HepG2 (cell line): ENCODE data around the gene TNS4. TPM values are rescaled to one million over a fixed set of nuclear protein-coding genes. Genes with fewer than 3 reads are reported as not detected.

Experiments used
- AFF4 ChIP-seq: sonication (generic); formaldehyde crosslinking; IDR thresholded peaks from 2 replicates; pipeline ENCODE4 v1.4.0; 2020; ENCODE audit warnings: missing genetic modification reagents
- ATF3 ChIP-seq: sonication (generic); formaldehyde crosslinking; IDR thresholded peaks from 2 replicates; pipeline ENCODE4 v1.4.0; 2020; ENCODE audit warnings: missing genetic modification reagents
- DNMT1 ChIP-seq: sonication (generic); formaldehyde crosslinking; IDR thresholded peaks from 2 replicates; pipeline ENCODE4 v1.5.1; 2020; ENCODE audit warnings: mild to moderate bottlenecking, missing genetic modification reagents
- GMEB1 ChIP-seq: sonication (generic); formaldehyde crosslinking; IDR thresholded peaks from 2 replicates; pipeline ENCODE4 v1.5.1; 2020; ENCODE audit warnings: missing genetic modification reagents, mild to moderate bottlenecking, borderline replicate concordance
- HNRNPH1 ChIP-seq: fragments of 200-400 bp; formaldehyde crosslinking; optimal IDR thresholded peaks from 2 replicates; pipeline ENCODE3; 2017; ENCODE audit warnings: mild to moderate bottlenecking, low read depth, low read length
- JUND ChIP-seq: sonication (generic); formaldehyde crosslinking; IDR thresholded peaks from 2 replicates; pipeline ENCODE4 v1.8.0; 2022; ENCODE audit warnings: mild to moderate bottlenecking, missing genetic modification reagents
- MAFK ChIP-seq, 2 experiments: IDR thresholded peaks in 1 of 2; conservative IDR thresholded peaks in 1 of 2; 2 replicates each; pipeline ENCODE4 v1.6.1; 2011; ENCODE audit warnings: improper control_type of control experiment in 2 of 2, low read length in 2 of 2
- MIER3 ChIP-seq: IDR thresholded peaks from 2 replicates; pipeline ENCODE4 v1.6.1; 2016; ENCODE audit warnings: missing compliant biosample characterization, borderline replicate concordance
- NFKB2 ChIP-seq: sonication (generic); formaldehyde crosslinking; IDR thresholded peaks from 2 replicates; pipeline ENCODE4 v1.4.0; 2020; ENCODE audit warnings: missing genetic modification reagents, borderline replicate concordance
- NKX3-1 ChIP-seq: sonication (generic); formaldehyde crosslinking; IDR thresholded peaks from 2 replicates; pipeline ENCODE4 v1.5.0; 2020; ENCODE audit warnings: missing genetic modification reagents
- NR2F1 ChIP-seq, 2 experiments: fragments of 450-650 bp in 1 of 2; formaldehyde crosslinking in 1 of 2; IDR thresholded peaks; 2 replicates each; pipeline versions ENCODE4 v1.5.0 to v1.6.1; 2016 to 2020; ENCODE audit warnings: mild to moderate bottlenecking in 1 of 2, missing compliant biosample characterization in 1 of 2, missing genetic modification reagents in 1 of 2, moderate library complexity in 1 of 2
- TFDP1 ChIP-seq: IDR thresholded peaks from 2 replicates; pipeline ENCODE4 v1.6.1; 2016; ENCODE audit warnings: missing compliant biosample characterization, missing genetic modification reagents, borderline replicate concordance
- ZNF224 ChIP-seq: sonication (generic); formaldehyde crosslinking; IDR thresholded peaks from 2 replicates; pipeline ENCODE4 v1.5.0; 2020; ENCODE audit warnings: mild to moderate bottlenecking, missing genetic modification reagents
- ZNF331 ChIP-seq: sonication (generic); formaldehyde crosslinking; IDR thresholded peaks from 2 replicates; pipeline ENCODE4 v1.4.0; 2020; ENCODE audit warnings: missing genetic modification reagents
- ZNF362 ChIP-seq: sonication (generic); formaldehyde crosslinking; IDR thresholded peaks from 2 replicates; pipeline ENCODE4 v1.4.0; 2020; ENCODE audit warnings: missing genetic modification reagents, mild to moderate bottlenecking, borderline replicate concordance
- ZNF44 ChIP-seq: sonication (generic); formaldehyde crosslinking; IDR thresholded peaks from 2 replicates; pipeline ENCODE4 v1.5.1; 2020; ENCODE audit warnings: mild to moderate bottlenecking, missing genetic modification reagents
- ZSCAN29 ChIP-seq: sonication (generic); formaldehyde crosslinking; conservative IDR thresholded peaks from 2 replicates; pipeline ENCODE4 v1.4.0; 2020; ENCODE audit warnings: mild to moderate bottlenecking, missing genetic modification reagents
- polyA plus RNA-seq, 8 experiments: library from polyadenylated mRNA; depleted of rRNA in 3 of 8; stranded (reverse) in 7 of 8; unstranded in 1 of 8; fragments of >200 nt; fragmentation: Illumina TruSeq in 4 of 8; extraction: Trizol in 4 of 8; gene quantifications; 2 replicates each; pipeline versions ENCODE4 v1.2.1 to v1.2.3, GENCODE V29; 2011 to 2016; ENCODE audit warnings: low read depth in 4 of 8, missing spikeins in 1 of 8, mixed read lengths in 1 of 8; ENCODE audit not compliant: insufficient read depth in 1 of 8
- total RNA-seq, 5 experiments: library from RNA; depleted of rRNA; stranded (reverse); fragments of >200 nt; fragmentation: Illumina TruSeq; extraction: Trizol; gene quantifications; 2 replicates each; pipeline ENCODE4 v1.2.3, GENCODE V29; 2016; ENCODE audit warnings: low read depth in 1 of 5
- TF ChIP-seq, protein P1 (sequence below): sonication (generic); formaldehyde crosslinking; IDR thresholded peaks from 2 replicates; pipeline ENCODE4 v1.4.0; 2020; ENCODE audit warnings: missing genetic modification reagents

The TNS4 gene
- total and polyA plus RNA-seq, 2 of the 13 experiments (the other 11 are each of a cell fraction or from before 2014, with no cell fraction given): 0.58 to 2.1 TPM

DNA sequence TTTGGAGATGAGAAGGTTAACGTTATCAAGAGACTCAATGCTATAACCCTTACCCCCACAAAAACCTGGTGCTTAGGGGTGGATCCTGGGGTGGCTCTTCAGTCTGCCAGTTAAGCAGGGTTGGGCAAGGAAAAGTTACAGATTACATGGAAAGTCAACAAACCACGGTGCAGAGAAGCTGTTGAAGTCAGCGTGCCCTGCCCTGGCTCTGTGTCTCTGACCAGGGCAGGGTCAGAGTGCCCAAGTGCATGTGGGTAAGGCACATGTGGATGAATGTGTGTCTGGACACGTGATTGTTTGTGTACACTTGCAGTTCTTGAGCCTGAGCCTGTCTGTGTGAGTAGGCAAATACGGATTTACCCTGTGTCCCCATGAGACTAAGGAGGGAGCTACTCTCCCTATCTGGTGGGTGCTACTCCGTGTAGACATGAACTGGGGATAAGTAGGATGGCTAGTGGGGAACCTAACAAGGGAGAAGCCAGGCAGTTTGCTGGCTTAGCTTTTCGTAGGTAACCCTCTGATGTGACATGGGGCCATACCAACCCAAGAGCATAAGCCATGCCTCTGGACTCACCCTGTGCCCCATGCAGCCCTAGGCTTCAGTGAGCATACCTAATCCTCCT, 52.7 kb downstream of the TNS4 start (continued):
- 0 out of 4 replicates have a peak, but pooled peaks of 1 of the 2 experiments have one; percentile 0 for TF ChIP-seq MAFK (conservative IDR thresholded peaks at IDR 0.05 in 1 of 2, IDR thresholded peaks at IDR 0.05 in 1 of 2; ENCODE audit: low read length in 2 of 2)
- peak; percentile 95 for TF ChIP-seq MIER3 (CRISPR knock-in tag)
- peak; percentile 75; the same call in 1 of the 2 replicates for TF ChIP-seq JUND (CRISPR knock-in tag)
- 0 out of 2 replicates have a peak, but pooled peaks have one; percentile 17 for TF ChIP-seq DNMT1
- no peak for TF ChIP-seq AFF4 (CRISPR knock-in tag)
- TF ChIP-seq, protein P1, sequence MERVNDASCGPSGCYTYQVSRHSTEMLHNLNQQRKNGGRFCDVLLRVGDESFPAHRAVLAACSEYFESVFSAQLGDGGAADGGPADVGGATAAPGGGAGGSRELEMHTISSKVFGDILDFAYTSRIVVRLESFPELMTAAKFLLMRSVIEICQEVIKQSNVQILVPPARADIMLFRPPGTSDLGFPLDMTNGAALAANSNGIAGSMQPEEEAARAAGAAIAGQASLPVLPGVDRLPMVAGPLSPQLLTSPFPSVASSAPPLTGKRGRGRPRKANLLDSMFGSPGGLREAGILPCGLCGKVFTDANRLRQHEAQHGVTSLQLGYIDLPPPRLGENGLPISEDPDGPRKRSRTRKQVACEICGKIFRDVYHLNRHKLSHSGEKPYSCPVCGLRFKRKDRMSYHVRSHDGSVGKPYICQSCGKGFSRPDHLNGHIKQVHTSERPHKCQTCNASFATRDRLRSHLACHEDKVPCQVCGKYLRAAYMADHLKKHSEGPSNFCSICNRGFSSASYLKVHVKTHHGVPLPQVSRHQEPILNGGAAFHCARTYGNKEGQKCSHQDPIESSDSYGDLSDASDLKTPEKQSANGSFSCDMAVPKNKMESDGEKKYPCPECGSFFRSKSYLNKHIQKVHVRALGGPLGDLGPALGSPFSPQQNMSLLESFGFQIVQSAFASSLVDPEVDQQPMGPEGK (CRISPR knock-in tag): peak; percentile 80
- peak; percentile 44; the same call in 1 of the 2 replicates for TF ChIP-seq ATF3
- peak; percentile 87; the same call in 1 of the 2 replicates for TF ChIP-seq ZNF331 (CRISPR knock-in tag)
- no peak for TF ChIP-seq HNRNPH1
- TF ChIP-seq ZNF362 (CRISPR knock-in tag): peak; percentile 67; the same call in 1 of the 2 replicates
- TF ChIP-seq TFDP1 (CRISPR knock-in tag): peak; percentile 72; the same call in 1 of the 2 replicates
- TF ChIP-seq GMEB1: peak; percentile 38; the same call in 1 of the 2 replicates
- TF ChIP-seq NR2F1 (CRISPR knock-in tag; IDR thresholded peaks at IDR 0.05): peak in 1 of 2 experiments; percentile 91; a peak in 1 of 4 replicates
- peak; percentile 42; the same call in 1 of the 2 replicates for TF ChIP-seq NKX3-1 (CRISPR knock-in tag)
- TF ChIP-seq ZSCAN29: peak; percentile 95; the same call in 1 of the 2 replicates
- peak; percentile 40; the same call in 1 of the 2 replicates for TF ChIP-seq ZNF224
- peak; percentile 70; the same call in 1 of the 2 replicates for TF ChIP-seq ZNF44 (CRISPR knock-in tag)
- peak; percentile 65; the same call in 1 of the 2 replicates for TF ChIP-seq NFKB2
